ENCODE results near the gene CDK9.

Gene CDK9

GRCh38 chr9:127763918-127764384 is 21.9 kb upstream of the CDK9 start:
- Histone ChIP-seq H3K27ac (ENCODE audit: low read length) (no peak overlapping the region), H3K27me3 (ENCODE audit: control insufficient read depth in 1 of 2, insufficient read depth in 2 of 2, low read length in 2 of 2) (peaks cover 8 to 11% of the 10 kb centered on the region in 2 donors), H3K9ac (ENCODE audit: low read length in 2 of 2) (no peak overlapping the region), H3K36me3 (ENCODE audit: control insufficient read depth in 2 of 2, insufficient read depth in 2 of 2, low read length in 2 of 2) (no peaks in the 10 kb centered on the region), H3K4me3 (ENCODE audit: low read length in 2 of 2) (no peak overlapping the region), H3K4me1 (ENCODE audit: control insufficient read depth, insufficient read depth, low read length) (peaks cover 13% of the 10 kb centered on the region), H3K9me3 (ENCODE audit: control insufficient read depth in 2 of 2, low read length in 2 of 2) (no peaks in the 10 kb centered on the region)

- Histone ChIP-seq H3K9me3 (ENCODE audit: control insufficient read depth in 2 of 2, low read length in 2 of 2) (no peaks in the 10 kb centered on the region), H3K9ac (ENCODE audit: low read length in 2 of 2) (no peak overlapping the region), H3K27ac (ENCODE audit: low read length) (no peak overlapping the region), H3K4me1 (ENCODE audit: control insufficient read depth, insufficient read depth, low read length) (peaks cover 13% of the 10 kb centered on the region), H3K36me3 (ENCODE audit: control insufficient read depth in 2 of 2, insufficient read depth in 2 of 2, low read length in 2 of 2) (no peaks in the 10 kb centered on the region), H3K27me3 (ENCODE audit: control insufficient read depth in 1 of 2, insufficient read depth in 2 of 2, low read length in 2 of 2) (peaks cover 8 to 11% of the 10 kb centered on the region in 2 donors), H3K4me3 (ENCODE audit: low read length in 2 of 2) (no peak overlapping the region)
Measured at GRCh38 chr9:127765418-127765817, 20.4 kb upstream of the CDK9 start.

- Histone ChIP-seq H3K4me3 (ENCODE audit: low read length in 2 of 2) (no peak overlapping the region), H3K27me3 (ENCODE audit: control insufficient read depth in 1 of 2, insufficient read depth in 2 of 2, low read length in 2 of 2) (peaks cover 0 to 6% of the 10 kb centered on the region in 2 donors), H3K36me3 (ENCODE audit: control insufficient read depth in 2 of 2, insufficient read depth in 2 of 2, low read length in 2 of 2) (no peaks in the 10 kb centered on the region), H3K27ac (ENCODE audit: low read length) (peak overlapping the region; percentile 41), H3K4me1 (ENCODE audit: control insufficient read depth, insufficient read depth, low read length) (peaks cover 22% of the 10 kb centered on the region), H3K9ac (ENCODE audit: low read length in 2 of 2) (no peak overlapping the region), H3K9me3 (ENCODE audit: control insufficient read depth in 2 of 2, low read length in 2 of 2) (no peaks in the 10 kb centered on the region)
Measured at GRCh38 chr9:127767410-127767809, 18.4 kb upstream of the CDK9 start.

GRCh38 chr9:127767909-127768331 is 17.9 kb upstream of the CDK9 start:
- Histone ChIP-seq H3K9me3 (ENCODE audit: control insufficient read depth in 2 of 2, low read length in 2 of 2) (no peaks in the 10 kb centered on the region), H3K4me1 (ENCODE audit: control insufficient read depth, insufficient read depth, low read length) (peaks cover 22% of the 10 kb centered on the region), H3K27me3 (ENCODE audit: control insufficient read depth in 1 of 2, insufficient read depth in 2 of 2, low read length in 2 of 2) (peaks cover 0 to 6% of the 10 kb centered on the region in 2 donors), H3K4me3 (ENCODE audit: low read length in 2 of 2) (no peak overlapping the region), H3K9ac (ENCODE audit: low read length in 2 of 2) (no peak overlapping the region), H3K27ac (ENCODE audit: low read length) (peak overlapping the region; percentile 41), H3K36me3 (ENCODE audit: control insufficient read depth in 2 of 2, insufficient read depth in 2 of 2, low read length in 2 of 2) (no peaks in the 10 kb centered on the region)

GRCh38 chr9:127768698-127769097 is 17.1 kb upstream of the CDK9 start:
- Histone ChIP-seq H3K36me3 (ENCODE audit: control insufficient read depth in 2 of 2, insufficient read depth in 2 of 2, low read length in 2 of 2) (no peaks in the 10 kb centered on the region), H3K9me3 (ENCODE audit: control insufficient read depth in 2 of 2, low read length in 2 of 2) (no peaks in the 10 kb centered on the region), H3K4me3 (ENCODE audit: low read length in 2 of 2) (no peak overlapping the region), H3K4me1 (ENCODE audit: control insufficient read depth, insufficient read depth, low read length) (peaks cover 22% of the 10 kb centered on the region), H3K9ac (ENCODE audit: low read length in 2 of 2) (no peak overlapping the region), H3K27me3 (ENCODE audit: control insufficient read depth in 1 of 2, insufficient read depth in 2 of 2, low read length in 2 of 2) (peaks cover 0 to 4% of the 10 kb centered on the region in 2 donors), H3K27ac (ENCODE audit: low read length) (peak overlapping the region; percentile 41)

GRCh38 chr9:127769101-127769500 is 16.7 kb upstream of the CDK9 start:
- no peak overlapping the region for H3K4me3 ChIP-seq (ENCODE audit: low read length in 2 of 2)
- H3K4me1 ChIP-seq (ENCODE audit: control insufficient read depth, insufficient read depth, low read length) = peaks cover 22% of the 10 kb centered on the region
- peaks cover 0 to 4% of the 10 kb centered on the region in 2 donors for H3K27me3 ChIP-seq (ENCODE audit: control insufficient read depth in 1 of 2, insufficient read depth in 2 of 2, low read length in 2 of 2)
- H3K36me3 ChIP-seq (ENCODE audit: control insufficient read depth in 2 of 2, insufficient read depth in 2 of 2, low read length in 2 of 2) = no peaks in the 10 kb centered on the region
- no peak overlapping the region for H3K27ac ChIP-seq (ENCODE audit: low read length)
- H3K9me3 ChIP-seq (ENCODE audit: control insufficient read depth in 2 of 2, low read length in 2 of 2) = no peaks in the 10 kb centered on the region
- no peak overlapping the region for H3K9ac ChIP-seq (ENCODE audit: low read length in 2 of 2)

GRCh38 chr9:127769929-127770582 is 15.8 kb upstream of the CDK9 start:
- Histone ChIP-seq H3K4me1 (ENCODE audit: control insufficient read depth, insufficient read depth, low read length) (peaks cover 22% of the 10 kb centered on the region), H3K9ac (ENCODE audit: low read length in 2 of 2) (peak overlapping the region; percentile 36 to 39), H3K36me3 (ENCODE audit: control insufficient read depth in 2 of 2, insufficient read depth in 2 of 2, low read length in 2 of 2) (no peaks in the 10 kb centered on the region), H3K27ac (ENCODE audit: low read length) (peak overlapping the region; percentile 37), H3K9me3 (ENCODE audit: control insufficient read depth in 2 of 2, low read length in 2 of 2) (no peaks in the 10 kb centered on the region), H3K27me3 (ENCODE audit: control insufficient read depth in 1 of 2, insufficient read depth in 2 of 2, low read length in 2 of 2) (peaks cover 0 to under 1% of the 10 kb centered on the region in 2 donors), H3K4me3 (ENCODE audit: low read length in 2 of 2) (peak overlapping the region; percentile 27 to 74)

- no peaks in the 10 kb centered on the region for H3K27me3 ChIP-seq (ENCODE audit: control insufficient read depth in 1 of 2, insufficient read depth in 2 of 2, low read length in 2 of 2)
- H3K4me3 ChIP-seq (ENCODE audit: low read length in 2 of 2) = peak overlapping the region; percentile 27 to 74
- H3K9ac ChIP-seq (ENCODE audit: low read length in 2 of 2) = peak overlapping the region; percentile 36 to 39
- H3K36me3 ChIP-seq (ENCODE audit: control insufficient read depth in 2 of 2, insufficient read depth in 2 of 2, low read length in 2 of 2) = no peaks in the 10 kb centered on the region
- peak overlapping the region; percentile 37 for H3K27ac ChIP-seq (ENCODE audit: low read length)
- no peaks in the 10 kb centered on the region for H3K9me3 ChIP-seq (ENCODE audit: control insufficient read depth in 2 of 2, low read length in 2 of 2)
- H3K4me1 ChIP-seq (ENCODE audit: control insufficient read depth, insufficient read depth, low read length) = peaks cover 22% of the 10 kb centered on the region
Measured at GRCh38 chr9:127770583-127770904, 15.3 kb upstream of the CDK9 start.

GRCh38 chr9:127770905-127771569 is 14.8 kb upstream of the CDK9 start:
- H3K9me3 ChIP-seq (ENCODE audit: control insufficient read depth in 2 of 2, low read length in 2 of 2) = no peaks in the 10 kb centered on the region
- peak overlapping the region; percentile 59 to 74 for H3K4me3 ChIP-seq (ENCODE audit: low read length in 2 of 2)
- H3K27me3 ChIP-seq (ENCODE audit: control insufficient read depth in 1 of 2, insufficient read depth in 2 of 2, low read length in 2 of 2) = no peaks in the 10 kb centered on the region
- peak overlapping the region in 1 of 2 donors; percentile 39 for H3K9ac ChIP-seq (ENCODE audit: low read length in 2 of 2)
- no peaks in the 10 kb centered on the region for H3K36me3 ChIP-seq (ENCODE audit: control insufficient read depth in 2 of 2, insufficient read depth in 2 of 2, low read length in 2 of 2)
- peak overlapping the region; percentile 37 for H3K27ac ChIP-seq (ENCODE audit: low read length)
- peaks cover 22% of the 10 kb centered on the region for H3K4me1 ChIP-seq (ENCODE audit: control insufficient read depth, insufficient read depth, low read length)

GRCh38 chr9:127771570-127772189 is 14.2 kb upstream of the CDK9 start:
- no peaks in the 10 kb centered on the region for H3K9me3 ChIP-seq (ENCODE audit: control insufficient read depth in 2 of 2, low read length in 2 of 2)
- peaks cover 22% of the 10 kb centered on the region for H3K4me1 ChIP-seq (ENCODE audit: control insufficient read depth, insufficient read depth, low read length)
- peak overlapping the region; percentile 57 to 74 for H3K4me3 ChIP-seq (ENCODE audit: low read length in 2 of 2)
- H3K36me3 ChIP-seq (ENCODE audit: control insufficient read depth in 2 of 2, insufficient read depth in 2 of 2, low read length in 2 of 2) = no peaks in the 10 kb centered on the region
- no peak overlapping the region for H3K9ac ChIP-seq (ENCODE audit: low read length in 2 of 2)
- H3K27ac ChIP-seq (ENCODE audit: low read length) = no peak overlapping the region
- no peaks in the 10 kb centered on the region for H3K27me3 ChIP-seq (ENCODE audit: control insufficient read depth in 1 of 2, insufficient read depth in 2 of 2, low read length in 2 of 2)

Measured in stomach smooth muscle (tissue), 2 donors.